ENCODE measurements around the gene TMCC3. TPM values are rescaled to one million over a fixed set of nuclear protein-coding genes. Genes with fewer than 3 reads are reported as not detected.
"Not testable (repeated sequence)": the region's sequence is repeated elsewhere in the genome, so short reads cannot be mapped to it uniquely, and the experiment has no call there.

The TMCC3 gene
- total RNA-seq, 1 donor: 1.7 TPM

GRCh38 chr12:94596596-94596995 lies 53.8 kb downstream of the TMCC3 start:
- no peak for TF ChIP-seq CTCF (IDR thresholded peaks at IDR 0.05; ENCODE audit: insufficient read depth, low read depth, low read length)
- peak; percentile 16 for DNase-seq (ENCODE audit: low read depth)
- no peak overlapping the region for H3K4me3 ChIP-seq (ENCODE audit: low read depth, low read length)

- no peak for TF ChIP-seq CTCF (IDR thresholded peaks at IDR 0.05; ENCODE audit: insufficient read depth, low read depth, low read length)
- no peak overlapping the region for H3K4me3 ChIP-seq (ENCODE audit: low read depth, low read length)
- DNase-seq (ENCODE audit: low read depth): no peak
These were observed 55.2 kb downstream of the TMCC3 start for GRCh38 chr12:94595152-94595551.

- TF ChIP-seq CTCF (IDR thresholded peaks at IDR 0.05; ENCODE audit: insufficient read depth, low read depth, low read length): no peak
- no peak overlapping the region for H3K4me3 ChIP-seq (ENCODE audit: low read depth, low read length)
- DNase-seq (ENCODE audit: low read depth): no peak
These were observed 55.9 kb downstream of the TMCC3 start for GRCh38 chr12:94594443-94594825.

- no peak for DNase-seq (ENCODE audit: low read depth)
- no peak overlapping the region for H3K4me3 ChIP-seq (ENCODE audit: low read depth, low read length)
- no peak for TF ChIP-seq CTCF (IDR thresholded peaks at IDR 0.05; ENCODE audit: insufficient read depth, low read depth, low read length)
These were observed 56.4 kb downstream of the TMCC3 start for GRCh38 chr12:94593822-94594442.

GRCh38 chr12:94592723-94593122 lies 57.6 kb downstream of the TMCC3 start:
- not testable (repeated sequence) for H3K4me3 ChIP-seq (ENCODE audit: low read depth, low read length); DNase-seq (ENCODE audit: low read depth)

GRCh38 chr12:94592080-94592479 lies 58.3 kb downstream of the TMCC3 start:
- DNase-seq (ENCODE audit: low read depth): no peak
- TF ChIP-seq CTCF (IDR thresholded peaks at IDR 0.05; ENCODE audit: insufficient read depth, low read depth, low read length): no peak

GRCh38 chr12:94590428-94590827 lies 59.9 kb downstream of the TMCC3 start:
- no peak for TF ChIP-seq CTCF (IDR thresholded peaks at IDR 0.05; ENCODE audit: insufficient read depth, low read depth, low read length)
- no peak overlapping the region for H3K4me3 ChIP-seq (ENCODE audit: low read depth, low read length)
- no peak for DNase-seq (ENCODE audit: low read depth)

More at GRCh38 chr12:94592080-94592479, 58.3 kb downstream of the TMCC3 start:
- no peak overlapping the region for H3K4me3 ChIP-seq (ENCODE audit: low read depth, low read length)
